WTC11 (cell line): Measurements from ENCODE around the gene COL4A1. TPM values are rescaled to one million over a fixed set of nuclear protein-coding genes. Genes with fewer than 3 reads are reported as not detected.
A peak's percentile ranks its signal among the peaks of the same experiment; 100 is the strongest.

ENCODE experiments used
- ATAC-seq: fragments of 200-7000 bp; cut with Tn5 transposase; 2 replicates; pipeline ENCODE4 v1.10.0; 2021; ENCODE audit warnings: mild to moderate bottlenecking, moderate library complexity
- CTCF ChIA-PET: fragments of 300-600 bp; sonication (Branson Sonifier 250); formaldehyde crosslinking; loops from one replicate; lab custom pipeline; 2021; ENCODE audit warnings: antibody characterized with exemption; lab: Charles Lee
- POLR2A ChIA-PET: fragments of 350-600 bp; sonication (Branson Sonifier 250); formaldehyde crosslinking; loops from one replicate; lab custom pipeline; 2021; ENCODE audit warnings: antibody characterized with exemption; lab: Charles Lee
- DNase-seq: peaks from one replicate; pipeline ENCODE4 v3.0.0; 2021; ENCODE audit warnings: low spot score
- H3K27ac Mint-ChIP-seq: 2 replicates; pipeline ENCODE4 v1.8.0; 2021; ENCODE audit warnings: mixed read lengths
- H3K27me3 Mint-ChIP-seq: 2 replicates; pipeline ENCODE4 v1.8.0; 2021; ENCODE audit warnings: low read depth, mild to moderate bottlenecking, moderate library complexity, mixed read lengths
- H3K36me3 Mint-ChIP-seq: 2 replicates; pipeline ENCODE4 v1.8.0; 2021; ENCODE audit warnings: mixed read lengths
- H3K4me1 Mint-ChIP-seq: 2 replicates; pipeline ENCODE4 v1.8.0; 2022; ENCODE audit warnings: mixed read lengths
- H3K4me3 Mint-ChIP-seq: 2 replicates; pipeline ENCODE4 v1.8.0; 2021; ENCODE audit warnings: mild to moderate bottlenecking, moderate library complexity, mixed read lengths
- H3K9me3 Mint-ChIP-seq: 2 replicates; pipeline ENCODE4 v1.8.0; 2021; ENCODE audit warnings: mixed read lengths
- CBFB ChIP-seq: sonication (generic); formaldehyde crosslinking; IDR thresholded peaks from 2 replicates; pipeline ENCODE4 v1.8.1; 2022; ENCODE audit warnings: mild to moderate bottlenecking, low read depth, missing genetic modification reagents
- ELF4 ChIP-seq: sonication (generic); formaldehyde crosslinking; IDR thresholded peaks from 2 replicates; pipeline ENCODE4 v1.8.1; 2022; ENCODE audit warnings: low read depth, mild to moderate bottlenecking, moderate library complexity, missing genetic modification reagents
- EMX1 ChIP-seq: fragments of 250-450 bp; sonication (Bioruptor Pico); IDR thresholded peaks from 2 replicates; pipeline ENCODE4 v1.8.0; 2021; ENCODE audit warnings: mild to moderate bottlenecking
- FOXJ3 ChIP-seq: sonication (generic); formaldehyde crosslinking; IDR thresholded peaks from 2 replicates; pipeline ENCODE4 v1.9.0; 2021; ENCODE audit warnings: missing genetic modification reagents, mild to moderate bottlenecking, borderline replicate concordance
- FOXP1 ChIP-seq: sonication (generic); formaldehyde crosslinking; IDR thresholded peaks from 2 replicates; pipeline ENCODE4 v1.8.0; 2022; ENCODE audit warnings: missing genetic modification reagents, mild to moderate bottlenecking, moderate library complexity, borderline replicate concordance
- GRHL2 ChIP-seq: fragments of 250-450 bp; sonication (Bioruptor Pico); IDR thresholded peaks from 2 replicates; pipeline ENCODE4 v1.8.0; 2022; ENCODE audit warnings: mild to moderate bottlenecking, moderate library complexity; ENCODE audit not compliant: insufficient replicate concordance, severe bottlenecking
- JUN ChIP-seq: sonication (generic); formaldehyde crosslinking; IDR thresholded peaks from 2 replicates; pipeline ENCODE4 v1.8.0; 2023; ENCODE audit warnings: mild to moderate bottlenecking, missing genetic modification reagents
- NFE2L1 ChIP-seq: sonication (generic); formaldehyde crosslinking; IDR thresholded peaks from 2 replicates; pipeline ENCODE4 v1.8.1; 2023; ENCODE audit warnings: missing genetic modification reagents
- NFYB ChIP-seq: sonication (generic); formaldehyde crosslinking; conservative IDR thresholded peaks from 2 replicates; pipeline ENCODE4 v1.8.0; 2022; ENCODE audit warnings: low read depth, missing genetic modification reagents
- NR1H2 ChIP-seq: sonication (generic); formaldehyde crosslinking; IDR thresholded peaks from 2 replicates; pipeline ENCODE4 v1.9.0; 2021; ENCODE audit warnings: mild to moderate bottlenecking, moderate library complexity, missing genetic modification reagents
- SMAD4 ChIP-seq: sonication (generic); formaldehyde crosslinking; IDR thresholded peaks from 2 replicates; pipeline ENCODE4 v1.8.0; 2022; ENCODE audit warnings: mild to moderate bottlenecking, missing genetic modification reagents
- TEAD4 ChIP-seq: sonication (generic); formaldehyde crosslinking; IDR thresholded peaks from 2 replicates; pipeline ENCODE4 v1.8.0; 2022; ENCODE audit warnings: mild to moderate bottlenecking, missing genetic modification reagents
- ZBTB21 ChIP-seq: sonication (generic); formaldehyde crosslinking; IDR thresholded peaks from 2 replicates; pipeline ENCODE4 v1.8.1; 2023; ENCODE audit warnings: mild to moderate bottlenecking, missing genetic modification reagents, borderline replicate concordance
- ZNF317 ChIP-seq: sonication (generic); formaldehyde crosslinking; IDR thresholded peaks from 2 replicates; pipeline ENCODE4 v1.8.1; 2023; ENCODE audit warnings: low read depth, mild to moderate bottlenecking, moderate library complexity, missing genetic modification reagents, borderline replicate concordance
- total RNA-seq: library from RNA; stranded (reverse); gene quantifications from 3 replicates; pipeline ENCODE4 v1.2.3, GENCODE V29; 2021
- TF ChIP-seq, protein P1 (sequence below): sonication (generic); formaldehyde crosslinking; IDR thresholded peaks from 2 replicates; pipeline ENCODE4 v1.8.1; 2023; ENCODE audit warnings: mild to moderate bottlenecking, missing genetic modification reagents
- TF ChIP-seq, protein P2 (sequence below): sonication (generic); formaldehyde crosslinking; IDR thresholded peaks from 2 replicates; pipeline ENCODE4 v1.8.1; 2023; ENCODE audit warnings: mild to moderate bottlenecking, missing genetic modification reagents
- TF ChIP-seq, protein P3 (sequence below): fragments of 250-450 bp; sonication (Bioruptor Pico); IDR thresholded peaks from 2 replicates; pipeline ENCODE4 v2.1.2; 2022; ENCODE audit warnings: mild to moderate bottlenecking, moderate library complexity

COL4A1 gene
- total RNA-seq, 1 experiment from 2014 or later: 89.6 TPM

DNA sequence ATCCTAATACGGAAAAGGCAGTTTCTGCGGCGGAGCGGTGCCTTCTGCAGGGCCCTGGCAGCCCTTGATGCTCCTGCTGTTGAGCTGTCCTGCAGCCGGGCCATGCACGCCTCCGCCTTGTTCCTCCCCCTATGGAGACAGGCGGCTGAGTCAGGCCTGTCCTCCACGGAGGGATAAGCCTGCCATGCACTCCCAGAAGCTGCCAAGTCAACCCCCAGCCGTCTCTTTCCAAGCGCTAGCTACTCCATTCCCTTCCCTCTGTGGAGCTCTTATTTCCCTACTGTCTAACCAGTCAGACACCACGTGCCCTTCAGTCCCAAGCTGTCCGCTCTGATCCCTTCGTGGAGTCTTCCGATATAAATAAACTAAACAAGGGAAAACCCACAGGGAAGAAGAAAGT is 197.0 kb downstream of the COL4A1 start (continued):
- no peak for TF ChIP-seq CBFB (CRISPR knock-in tag)
- no peak for TF ChIP-seq ZBTB21 (CRISPR knock-in tag)

DNA sequence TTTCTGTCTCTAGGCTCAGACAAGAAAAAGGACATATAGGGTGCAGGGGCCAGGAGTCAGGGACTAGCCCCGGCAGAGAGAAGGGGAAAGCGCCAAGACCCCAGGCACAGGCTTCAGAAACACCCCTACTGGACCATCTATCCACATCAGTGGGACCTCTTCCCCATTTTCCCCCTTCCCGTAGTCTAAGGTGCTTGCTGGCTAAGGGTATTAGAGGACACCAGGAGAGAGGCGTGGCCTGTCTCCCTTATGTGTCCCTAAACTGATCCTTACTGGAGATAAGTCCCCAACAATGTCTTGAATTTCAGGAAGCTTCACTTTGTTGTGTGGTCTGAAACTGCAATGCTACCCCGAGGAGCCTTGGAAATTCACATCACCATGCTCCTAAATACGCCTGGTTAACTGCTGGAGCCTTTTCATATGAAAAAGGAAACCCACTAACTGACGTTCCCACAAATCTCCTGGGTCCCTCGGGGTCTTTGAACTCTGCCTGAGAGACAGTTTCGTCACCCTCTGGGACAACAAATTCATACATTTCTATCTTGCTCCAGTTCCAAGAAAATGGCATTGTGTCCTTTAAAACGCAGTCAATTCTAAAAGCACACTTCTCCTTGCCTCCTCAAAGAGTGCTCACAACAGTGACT is 197.7 kb downstream of the COL4A1 start:
- H3K4me3 Mint-ChIP-seq: peak overlapping the region; percentile 2; the same call in 1 of the 2 replicates
- CTCF ChIA-PET: interaction anchor here (1.0 to 1.5 kb wide), 4 partner anchors 20 to 324 kb away, joined by 3 to 5 read pairs (median 4); no protein-coding TSS in a partner anchor
- H3K27ac Mint-ChIP-seq: no peak overlapping the region
- H3K9me3 Mint-ChIP-seq: no peaks in the 10 kb centered on the region
- TF ChIP-seq CBFB (CRISPR knock-in tag) (no peak), NR1H2 (CRISPR knock-in tag) (no peak)
- DNase-seq (no peak), ATAC-seq (peak; percentile 29)
- POLR2A ChIA-PET: no interaction called here
- H3K36me3 Mint-ChIP-seq: no peaks in the 10 kb centered on the region
- no peaks in the 10 kb centered on the region; the same call in 1 of the 2 replicates for H3K27me3 Mint-ChIP-seq
- H3K4me1 Mint-ChIP-seq: peaks cover 17% of the 10 kb centered on the region

DNA sequence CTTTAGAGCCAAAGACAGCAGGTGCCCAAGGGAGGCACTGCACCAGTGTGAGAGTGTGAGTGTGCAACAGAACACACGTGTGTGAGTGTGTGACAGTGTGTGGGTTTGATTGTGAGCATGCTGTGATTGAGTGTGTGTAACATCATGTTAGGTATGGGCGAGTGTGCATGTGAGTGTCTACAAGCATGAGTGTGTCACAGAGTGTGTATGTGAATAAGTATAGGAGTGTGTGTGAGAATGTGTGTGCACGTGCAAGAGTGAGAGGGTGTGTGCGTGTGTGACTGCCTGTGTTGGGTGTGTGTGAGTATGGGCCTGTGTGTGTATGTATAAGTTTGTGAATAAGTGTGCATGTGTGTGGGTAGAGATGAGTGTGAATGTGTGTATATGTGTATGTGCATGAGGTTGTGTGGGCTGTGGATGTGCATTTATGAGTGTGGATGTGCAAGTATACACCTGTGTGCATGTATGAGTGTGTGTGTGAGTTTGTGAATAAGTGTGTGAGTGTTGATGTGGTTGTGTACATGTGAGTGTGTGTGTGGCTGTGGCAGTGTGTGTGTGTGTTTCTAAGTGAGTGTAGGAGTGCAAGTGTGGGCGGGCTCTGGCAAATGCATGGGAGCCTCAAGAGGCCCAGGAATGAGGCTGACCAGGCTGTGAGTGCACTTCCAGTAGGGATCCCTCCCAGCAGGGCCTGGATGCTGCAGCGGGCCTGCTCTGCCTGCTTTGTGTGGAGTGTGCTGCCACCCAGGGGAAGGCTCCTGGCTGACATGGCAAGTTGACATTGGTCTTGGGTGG is 198.4 kb downstream of the COL4A1 start:
- no peak overlapping the region for H3K4me3 Mint-ChIP-seq
- DNase-seq: peak; percentile 71
- no peaks in the 10 kb centered on the region for H3K9me3 Mint-ChIP-seq
- H3K27me3 Mint-ChIP-seq: no peaks in the 10 kb centered on the region
- peaks cover 17% of the 10 kb centered on the region for H3K4me1 Mint-ChIP-seq
- peak; percentile 83 for ATAC-seq
- CTCF ChIA-PET: interaction anchor here (1.1 to 1.5 kb wide), 5 partner anchors 8 to 325 kb away, joined by 3 to 4 read pairs (median 4); no protein-coding TSS in a partner anchor
- H3K27ac Mint-ChIP-seq: peak overlapping the region; percentile 2; the same call in 1 of the 2 replicates
- POLR2A ChIA-PET: no interaction called here
- TF ChIP-seq ELF4: no peak
- TF ChIP-seq, protein P1, sequence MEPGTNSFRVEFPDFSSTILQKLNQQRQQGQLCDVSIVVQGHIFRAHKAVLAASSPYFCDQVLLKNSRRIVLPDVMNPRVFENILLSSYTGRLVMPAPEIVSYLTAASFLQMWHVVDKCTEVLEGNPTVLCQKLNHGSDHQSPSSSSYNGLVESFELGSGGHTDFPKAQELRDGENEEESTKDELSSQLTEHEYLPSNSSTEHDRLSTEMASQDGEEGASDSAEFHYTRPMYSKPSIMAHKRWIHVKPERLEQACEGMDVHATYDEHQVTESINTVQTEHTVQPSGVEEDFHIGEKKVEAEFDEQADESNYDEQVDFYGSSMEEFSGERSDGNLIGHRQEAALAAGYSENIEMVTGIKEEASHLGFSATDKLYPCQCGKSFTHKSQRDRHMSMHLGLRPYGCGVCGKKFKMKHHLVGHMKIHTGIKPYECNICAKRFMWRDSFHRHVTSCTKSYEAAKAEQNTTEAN: peak; percentile 98
- H3K36me3 Mint-ChIP-seq: no peaks in the 10 kb centered on the region

DNA sequence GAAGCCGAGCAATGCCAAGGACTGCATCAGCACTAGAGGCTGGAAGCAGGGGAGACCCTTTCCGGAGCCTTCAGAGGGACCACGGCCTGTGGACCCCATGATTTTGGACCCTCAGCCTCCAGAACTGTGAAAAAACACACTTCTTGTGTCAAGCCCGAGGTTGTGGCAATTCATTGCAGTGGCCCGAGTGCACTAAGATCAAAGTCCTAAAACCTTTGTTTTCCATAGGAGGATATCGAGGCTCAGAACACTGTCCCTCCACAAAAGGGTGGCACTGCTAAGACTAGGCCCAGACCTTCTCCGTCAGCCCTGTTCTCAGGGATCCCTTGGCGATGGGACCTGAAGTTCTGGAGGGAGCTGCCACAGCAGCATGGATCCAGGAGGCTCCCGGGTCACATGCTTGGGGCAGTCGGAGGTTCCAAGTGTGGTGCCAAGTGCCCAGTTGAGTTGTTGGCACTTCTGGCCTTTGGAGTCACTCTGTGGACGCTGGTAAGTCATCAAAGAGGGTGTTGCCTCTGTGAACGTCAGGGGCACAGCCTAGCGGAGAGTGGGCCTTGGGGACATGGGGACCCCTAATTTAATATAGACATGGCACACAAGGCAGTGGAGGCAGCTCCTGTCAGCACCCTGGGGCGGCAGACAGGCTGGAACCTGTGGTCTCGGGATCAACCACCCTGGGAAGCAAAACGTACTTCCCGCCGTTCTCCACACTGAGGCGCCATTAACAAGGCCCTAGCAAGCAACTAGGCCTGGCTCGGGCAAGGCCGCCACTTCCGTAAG is 199.2 kb downstream of the COL4A1 start:
- Mint-ChIP-seq H3K27me3 (no peaks in the 10 kb centered on the region), H3K9me3 (no peaks in the 10 kb centered on the region), H3K4me1 (peaks cover 17% of the 10 kb centered on the region), H3K4me3 (no peak overlapping the region), H3K27ac (no peak overlapping the region), H3K36me3 (no peaks in the 10 kb centered on the region)
- POLR2A ChIA-PET: no interaction called here
- CTCF ChIA-PET: interaction anchor here (0.5 to 1.2 kb wide), 6 partner anchors 9 to 324 kb away, joined by 3 to 4 read pairs (median 4); no protein-coding TSS in a partner anchor
- DNase-seq: peak; percentile 65
- peak; percentile 57 for ATAC-seq
- TF ChIP-seq EMX1 (CRISPR knock-in tag) (no peak), FOXP1 (0 out of 2 replicates have a peak, but pooled peaks have one; percentile 56)

DNA sequence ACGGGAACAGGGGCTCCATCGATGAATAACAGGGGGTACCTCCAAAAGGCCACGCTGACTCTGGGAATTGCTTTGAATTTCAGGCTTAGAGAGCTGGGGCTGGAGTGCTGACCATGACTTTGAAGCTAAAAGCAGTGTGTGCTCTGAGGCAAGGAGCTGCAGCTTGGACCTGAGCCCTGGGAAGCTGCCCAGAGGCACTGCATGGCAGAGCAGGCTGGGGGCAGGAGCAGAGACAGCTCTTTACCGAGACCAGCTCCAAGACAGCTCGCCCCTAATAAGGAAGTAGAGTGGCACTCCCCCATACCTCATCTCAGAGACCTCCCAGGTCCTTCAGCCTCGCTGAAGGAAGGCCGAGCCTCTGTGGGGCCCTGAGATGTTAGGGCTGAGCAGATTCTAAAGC is 200.2 kb downstream of the COL4A1 start:
- Mint-ChIP-seq H3K4me3 (no peak overlapping the region), H3K9me3 (peaks cover 6% of the 10 kb centered on the region), H3K27me3 (no peaks in the 10 kb centered on the region), H3K27ac (no peak overlapping the region), H3K36me3 (no peaks in the 10 kb centered on the region; the same call in 1 of the 2 replicates), H3K4me1 (peaks cover 17% of the 10 kb centered on the region)
- ATAC-seq (no peak), DNase-seq (no peak)
- ChIA-PET CTCF (no interaction called here), POLR2A (no interaction called here)
- TF ChIP-seq ZNF317 (CRISPR knock-in tag) (no peak), TEAD4 (CRISPR knock-in tag) (no peak), CBFB (CRISPR knock-in tag) (no peak), NFYB (CRISPR knock-in tag) (no peak), SMAD4 (CRISPR knock-in tag) (no peak), NFE2L1 (no peak), JUN (no peak), GRHL2 (CRISPR knock-in tag) (no peak), FOXP1 (no peak), FOXJ3 (no peak)
- TF ChIP-seq, protein P2, sequence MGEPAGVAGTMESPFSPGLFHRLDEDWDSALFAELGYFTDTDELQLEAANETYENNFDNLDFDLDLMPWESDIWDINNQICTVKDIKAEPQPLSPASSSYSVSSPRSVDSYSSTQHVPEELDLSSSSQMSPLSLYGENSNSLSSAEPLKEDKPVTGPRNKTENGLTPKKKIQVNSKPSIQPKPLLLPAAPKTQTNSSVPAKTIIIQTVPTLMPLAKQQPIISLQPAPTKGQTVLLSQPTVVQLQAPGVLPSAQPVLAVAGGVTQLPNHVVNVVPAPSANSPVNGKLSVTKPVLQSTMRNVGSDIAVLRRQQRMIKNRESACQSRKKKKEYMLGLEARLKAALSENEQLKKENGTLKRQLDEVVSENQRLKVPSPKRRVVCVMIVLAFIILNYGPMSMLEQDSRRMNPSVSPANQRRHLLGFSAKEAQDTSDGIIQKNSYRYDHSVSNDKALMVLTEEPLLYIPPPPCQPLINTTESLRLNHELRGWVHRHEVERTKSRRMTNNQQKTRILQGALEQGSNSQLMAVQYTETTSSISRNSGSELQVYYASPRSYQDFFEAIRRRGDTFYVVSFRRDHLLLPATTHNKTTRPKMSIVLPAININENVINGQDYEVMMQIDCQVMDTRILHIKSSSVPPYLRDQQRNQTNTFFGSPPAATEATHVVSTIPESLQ (CRISPR knock-in tag): no peak
- TF ChIP-seq, protein P3, sequence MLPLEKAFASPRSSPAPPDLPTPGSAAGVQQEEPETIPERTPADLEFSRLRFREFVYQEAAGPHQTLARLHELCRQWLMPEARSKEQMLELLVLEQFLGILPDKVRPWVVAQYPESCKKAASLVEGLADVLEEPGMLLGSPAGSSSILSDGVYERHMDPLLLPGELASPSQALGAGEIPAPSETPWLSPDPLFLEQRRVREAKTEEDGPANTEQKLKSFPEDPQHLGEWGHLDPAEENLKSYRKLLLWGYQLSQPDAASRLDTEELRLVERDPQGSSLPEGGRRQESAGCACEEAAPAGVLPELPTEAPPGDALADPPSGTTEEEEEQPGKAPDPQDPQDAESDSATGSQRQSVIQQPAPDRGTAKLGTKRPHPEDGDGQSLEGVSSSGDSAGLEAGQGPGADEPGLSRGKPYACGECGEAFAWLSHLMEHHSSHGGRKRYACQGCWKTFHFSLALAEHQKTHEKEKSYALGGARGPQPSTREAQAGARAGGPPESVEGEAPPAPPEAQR (CRISPR knock-in tag): no peak
- TF ChIP-seq, protein P1: no peak
